K562 (cell line): ENCODE measurements around the gene DYRK2. TPM values are rescaled to one million over a fixed set of nuclear protein-coding genes. Genes with fewer than 3 reads are reported as not detected.

ENCODE experiments used
- ATAC-seq: fragments of 200-7000 bp; cut with Tn5 transposase; 3 replicates; pipeline ENCODE4 v1.9.1; 2020; ENCODE audit warnings: moderate library complexity
- BruUV-seq: library from RNA; stranded (reverse); fragments of 400-500 nt; replicated peaks from 2 replicates; lab custom pipeline; 2021; lab: Mats Ljungman, UMichigan
- CTCF ChIA-PET: fragments of 300-600 bp; formaldehyde crosslinking; extraction: SDS; loops from one replicate; lab custom pipeline; 2021; ENCODE audit warnings: low intra/inter-chr PET ratio; lab: Yijun Ruan, JAX
- POLR2A ChIA-PET: fragments of 300-600, 350-650 bp; sonication (Branson Sonifier 250); formaldehyde crosslinking; extraction: SDS; loops from one replicate; lab custom pipeline; 2021; ENCODE audit warnings: antibody characterized with exemption, inconsistent platforms; lab: Yijun Ruan, JAX
- DNase-seq, 4 experiments: peaks; one replicate each; pipeline versions ENCODE4 v3.0.0 to v3.0.0-alpha.2; 2011 to 2018; ENCODE audit warnings: low spot score in 3 of 4, mixed read lengths in 3 of 4; ENCODE audit errors: extremely low read depth in 1 of 4
- FAIRE-seq: peaks from 2 replicates; lab custom pipeline; 2011; peaks lifted over from hg19 to GRCh38; lab: Jason Lieb, UNC
- H2AFZ ChIP-seq: 2 replicates; pipeline ENCODE4 v1.6.0; 2011; ENCODE audit warnings: low read depth, low read length, control low read depth, inconsistent platforms
- H3K27ac ChIP-seq: fragments of 200-600 bp; 3 replicates; pipeline ENCODE4 v1.8.0; 2011; ENCODE audit warnings: low read depth, mild to moderate bottlenecking, control low read depth, inconsistent platforms, low read length, moderate library complexity, mixed read lengths; ENCODE audit errors: extremely low read depth
- H3K27me3 ChIP-seq, 2 experiments: fragments of 300-600 bp in 1 of 2; 2 replicates in 1 of 2; 3 replicates in 1 of 2; pipeline versions ENCODE4 v1.6.0 to v1.8.0; 2011; ENCODE audit warnings: inconsistent platforms in 2 of 2, low read length in 2 of 2, mild to moderate bottlenecking in 1 of 2, mixed read lengths in 1 of 2, moderate library complexity in 1 of 2; ENCODE audit not compliant: control insufficient read depth in 2 of 2, insufficient read depth in 2 of 2
- H3K36me3 ChIP-seq: fragments of 300-600 bp; 3 replicates; pipeline ENCODE4 v1.8.0; 2011; ENCODE audit warnings: mild to moderate bottlenecking, low read length, inconsistent platforms; ENCODE audit not compliant: control insufficient read depth, insufficient read depth
- H3K4me1 ChIP-seq, 2 experiments: fragments of 200-600 bp in 1 of 2; replicated peaks in 1 of 2; 2 replicates in 1 of 2; 3 replicates in 1 of 2; pipeline versions ENCODE4 v1.5.1 to v1.8.0; 2011; ENCODE audit warnings: inconsistent platforms in 2 of 2, low read length in 2 of 2, mild to moderate bottlenecking in 1 of 2, mixed read lengths in 1 of 2, moderate library complexity in 1 of 2; ENCODE audit not compliant: control insufficient read depth in 2 of 2, insufficient read depth in 2 of 2
- H3K4me2 ChIP-seq: 2 replicates; pipeline ENCODE4 v1.6.1; 2011; ENCODE audit warnings: low read length, control low read depth, inconsistent platforms, mixed read lengths; ENCODE audit not compliant: insufficient read depth
- H3K4me3 ChIP-seq: fragments of 200-600 bp; sonication (generic), shearing (Covaris generic); 2 replicates; pipeline ENCODE4 v1.5.1; 2016; ENCODE audit warnings: control low read depth, inconsistent platforms
- H3K79me2 ChIP-seq: fragments of 200-600 bp; 3 replicates; pipeline ENCODE4 v1.8.0; 2011; ENCODE audit warnings: low read length, inconsistent platforms; ENCODE audit not compliant: control insufficient read depth, insufficient read depth
- H3K9ac ChIP-seq, 2 experiments: 2 replicates each; pipeline versions ENCODE4 v1.6.0 to v1.6.1; 2011; ENCODE audit warnings: low read depth in 2 of 2, low read length in 2 of 2, control low read depth in 1 of 2, inconsistent platforms in 1 of 2, mild to moderate bottlenecking in 1 of 2, mixed read lengths in 1 of 2; ENCODE audit not compliant: insufficient read depth in 1 of 2
- H3K9me1 ChIP-seq: one replicate; pipeline ENCODE4 v1.6.0; 2011; ENCODE audit warnings: inconsistent platforms, mild to moderate bottlenecking, low read length, moderate library complexity; ENCODE audit not compliant: control insufficient read depth, insufficient read depth
- H3K9me3 ChIP-seq: replicated peaks from 2 replicates; pipeline ENCODE4 v1.5.1; 2011; ENCODE audit warnings: low read depth, low read length, inconsistent platforms; ENCODE audit not compliant: control insufficient read depth, insufficient read depth
- H4K20me1 ChIP-seq: replicated peaks from 2 replicates; pipeline ENCODE4 v1.6.1; 2011; ENCODE audit warnings: low read length, inconsistent platforms, mixed read lengths; ENCODE audit not compliant: control insufficient read depth, insufficient read depth
- HNRNPL ChIP-seq: fragments of 200-400 bp; formaldehyde crosslinking; IDR thresholded peaks from 2 replicates; pipeline ENCODE4 v1.6.1; 2017; ENCODE audit warnings: low read depth, mild to moderate bottlenecking, low read length
- JUN ChIP-seq, 2 experiments: sonication (generic) in 1 of 2; formaldehyde crosslinking in 1 of 2; IDR thresholded peaks; 2 replicates each; pipeline versions ENCODE4 v1.6.1 to v1.8.0; 2012 to 2022; ENCODE audit warnings: borderline replicate concordance in 2 of 2, mild to moderate bottlenecking in 2 of 2, improper control_type of control experiment in 1 of 2, low read depth in 1 of 2, low read length in 1 of 2, missing genetic modification reagents in 1 of 2
- KAT8 ChIP-seq: fragments of 450-650 bp; IDR thresholded peaks from 2 replicates; pipeline ENCODE4 v1.6.1; 2016; ENCODE audit warnings: low read depth, mild to moderate bottlenecking
- KDM4B ChIP-seq, 2 experiments: fragments of 450-650 bp in 1 of 2; sonication (generic) in 1 of 2; IDR thresholded peaks; 2 replicates each; pipeline ENCODE4 v1.6.1; 2016 to 2017; ENCODE audit warnings: borderline replicate concordance in 2 of 2, antibody characterized with exemption in 1 of 2, low read depth in 1 of 2, mild to moderate bottlenecking in 1 of 2
- KHSRP ChIP-seq: fragments of 450-650 bp; IDR thresholded peaks from 2 replicates; pipeline ENCODE4 v1.6.1; 2017
- MED1 ChIP-seq: sonication (generic); formaldehyde crosslinking; IDR thresholded peaks from 2 replicates; pipeline ENCODE4 v1.8.1; 2023; ENCODE audit warnings: missing genetic modification reagents, borderline replicate concordance
- RREB1 ChIP-seq: fragments of 250-450 bp; sonication (Bioruptor Pico); IDR thresholded peaks from 2 replicates; pipeline ENCODE4 v1.4.0; 2020
- SNRNP70 ChIP-seq: fragments of 200-400 bp; formaldehyde crosslinking; optimal IDR thresholded peaks from 2 replicates; pipeline ENCODE3; 2017; ENCODE audit warnings: low read depth, low read length
- ZNF143 ChIP-seq: sonication (generic); formaldehyde crosslinking; IDR thresholded peaks from 2 replicates; pipeline ENCODE4 v1.9.0; 2022; ENCODE audit warnings: mild to moderate bottlenecking, missing genetic modification reagents
- ZNF324 ChIP-seq: fragments of 250-450 bp; sonication (Bioruptor Pico); IDR thresholded peaks from 2 replicates; pipeline ENCODE4 v1.4.0; 2020; ENCODE audit warnings: mild to moderate bottlenecking
- ZNF639 ChIP-seq, 2 experiments: fragments of 200-800 bp in 1 of 2; sonication (Bioruptor generic) in 1 of 2; sonication (generic) in 1 of 2; formaldehyde crosslinking in 1 of 2; IDR thresholded peaks in 1 of 2; conservative IDR thresholded peaks in 1 of 2; 2 replicates each; pipeline versions ENCODE4 v1.5.0 to v1.6.1; 2016 to 2020; ENCODE audit warnings: missing compliant biosample characterization in 1 of 2, missing genetic modification characterization in 1 of 2, missing genetic modification reagents in 1 of 2
- ZNF830 ChIP-seq: fragments of 250-450 bp; sonication (Bioruptor Pico); IDR thresholded peaks from 2 replicates; pipeline ENCODE4 v1.5.0; 2021; ENCODE audit warnings: mild to moderate bottlenecking
- WGBS: fragments of 100-300 bp; shearing (Covaris generic); methylation state at CpG from one replicate; pipeline ENCODE4 v1.1.6; 2016; ENCODE audit warnings: low coverage, mixed read lengths; ENCODE audit not compliant: insufficient coverage; ENCODE audit errors: missing lambda C conversion rate; 5-methylcytosine and 5-hydroxymethylcytosine counted together
- in situ Hi-C: fragments of 300-500 bp; cut with MboI; formaldehyde crosslinking; loops from 4 replicates; pipeline ENCODE4 v1.15.0; 2018; ENCODE audit warnings: inconsistent platforms, mixed read lengths
- intact Hi-C: fragments of 100-400 bp; cut with micrococcal nuclease; formaldehyde crosslinking; loops from 2 replicates; pipeline ENCODE4 v1.14.2; 2022
- polyA plus RNA-seq, 8 experiments: library from polyadenylated mRNA; depleted of rRNA in 4 of 8; stranded (reverse) in 5 of 8; unstranded in 3 of 8; fragments of >200 nt; fragmentation: Nextera tagmentation in 2 of 8; fragmentation: Illumina TruSeq in 1 of 8; extraction: Ambion mirVana in 2 of 8; extraction: Trizol in 1 of 8; gene quantifications; 2 replicates each; pipeline versions ENCODE4 v1.2.1 to v1.2.3, GENCODE V29; 2011 to 2014; ENCODE audit warnings: inconsistent platforms in 1 of 8, missing spikeins in 1 of 8
- total RNA-seq, 7 experiments: library from RNA; depleted of rRNA in 6 of 7; stranded (reverse); fragments of >200 nt in 6 of 7; fragmentation: Illumina TruSeq in 2 of 7; extraction: Trizol in 2 of 7; gene quantifications; 2 replicates each; pipeline versions ENCODE4 v1.2.1 to v1.2.3, GENCODE V29; 2011 to 2021; ENCODE audit warnings: low replicate concordance in 1 of 7

DYRK2 gene
- total and polyA plus RNA-seq, 9 of the 15 experiments (the other 6 are each of a cell fraction or from before 2014, with no cell fraction given), result 1.7 to 15.4 (median 8.4) TPM

GRCh38 chr12:67712011-67712410, 63.5 kb downstream of the DYRK2 start (continued):
- TF ChIP-seq KAT8 (no peak), JUN (IDR thresholded peaks at IDR 0.05; ENCODE audit: borderline replicate concordance, low read depth, low read length) (no peak), JUN (CRISPR knock-in tag; IDR thresholded peaks at IDR 0.05; ENCODE audit: borderline replicate concordance) (no peak), ZNF639 (CRISPR knock-in tag; conservative IDR thresholded peaks at IDR 0.05 in 1 of 2, IDR thresholded peaks at IDR 0.05 in 1 of 2) (no peak)

GRCh38 chr12:67714648-67715047, 66.1 kb downstream of the DYRK2 start:
- no peak for FAIRE-seq
- TF ChIP-seq ZNF830 (no peak), RREB1 (CRISPR knock-in tag) (no peak), KHSRP (no peak), MED1 (CRISPR knock-in tag) (no peak), ZNF143 (no peak), ZNF324 (CRISPR knock-in tag) (no peak), HNRNPL (no peak), KDM4B (IDR thresholded peaks at IDR 0.05; ENCODE audit: borderline replicate concordance in 2 of 2, low read depth in 1 of 2) (no peak), SNRNP70 (no peak)

More at GRCh38 chr12:67714648-67715047, 66.1 kb downstream of the DYRK2 start:
- no peak for ATAC-seq
- no peak overlapping the region for H3K4me2 ChIP-seq
- no peak overlapping the region for H3K4me3 ChIP-seq
- H3K4me1 ChIP-seq, result no peaks in the 10 kb centered on the region
- no peaks in the 10 kb centered on the region for H3K36me3 ChIP-seq
- ChIA-PET POLR2A (no interaction called here), CTCF (no interaction called here)
- H3K27me3 ChIP-seq, result peaks cover 1 to 2% of the 10 kb centered on the region in 2 experiments; a peak in 1 of 5 replicates
- in situ Hi-C loops (no loop called here), intact Hi-C loops (no loop called here)
- no peaks in the 10 kb centered on the region for H3K9me1 ChIP-seq
- no peak for DNase-seq
- no peaks in the 10 kb centered on the region for H3K9me3 ChIP-seq
- BruUV-seq, result no TSS peak
- 8% methylated on average over 1 of the region's 1 CpG for WGBS
- H3K79me2 ChIP-seq, result no peaks in the 10 kb centered on the region
- no peak overlapping the region for H2AFZ ChIP-seq
- H3K27ac ChIP-seq, result no peak overlapping the region
- H4K20me1 ChIP-seq, result no peaks in the 10 kb centered on the region
- no peak overlapping the region for H3K9ac ChIP-seq
